ENCODE data around the gene TBC1D1.
A peak's percentile ranks its signal among the peaks of the same experiment; 100 is the strongest.

The TBC1D1 gene

DNA sequence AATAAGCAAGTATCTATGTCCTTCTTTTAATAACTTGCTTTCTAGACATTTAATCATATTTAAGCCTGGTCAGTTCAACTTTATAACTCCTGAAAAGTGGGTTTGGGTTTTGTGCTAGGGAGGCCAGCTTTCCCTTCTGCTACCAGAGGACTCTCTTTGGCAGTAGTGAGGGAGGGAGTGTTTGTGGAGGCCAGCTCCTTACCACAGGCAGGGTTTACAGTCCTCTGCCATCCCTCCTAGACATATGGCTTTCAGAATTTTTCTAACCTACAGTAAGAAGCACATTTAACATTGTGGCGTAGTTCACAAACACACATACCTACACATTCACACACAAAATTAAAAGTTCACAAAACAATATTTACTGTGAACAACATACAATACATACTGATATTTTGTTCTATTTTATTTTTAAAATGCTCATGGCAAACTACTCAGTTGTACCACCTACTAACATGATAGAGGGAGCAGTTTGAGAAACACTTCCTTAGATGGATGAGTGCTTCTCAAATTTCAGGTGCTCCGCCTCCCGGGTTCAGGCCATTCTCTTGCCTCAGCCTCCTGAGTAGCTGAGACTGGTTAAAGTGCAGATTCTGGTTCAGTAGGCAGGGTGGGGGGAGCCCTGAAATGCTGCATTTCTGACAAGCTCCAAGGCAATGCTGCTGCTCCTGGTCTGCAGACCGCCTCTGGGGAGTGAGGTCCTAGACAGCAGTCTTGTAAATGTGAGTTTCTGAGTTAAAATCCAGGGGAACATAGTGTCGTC lies 156.0 kb downstream of the TBC1D1 start:
- TF ChIP-seq ZBTB17 (tag by site-specific recombination; IDR thresholded peaks at IDR 0.05) (0 out of 2 replicates have a peak, but pooled peaks have one; percentile 22), ZNF394 (tag by site-specific recombination; IDR thresholded peaks at IDR 0.05; ENCODE audit: borderline replicate concordance) (no peak), OSR2 (tag by site-specific recombination; IDR thresholded peaks at IDR 0.05) (peak; percentile 40; the same call in 1 of the 2 replicates)
- Histone ChIP-seq H3K36me3 (ENCODE audit: control insufficient read depth in 2 of 2, insufficient read depth in 1 of 2, low read length in 2 of 2) (peaks cover 0 to 46% of the 10 kb centered on the region in 2 experiments; a peak in 1 of 3 replicates), H3K4me1 (ENCODE audit: control insufficient read depth, insufficient read depth, low read length) (no peaks in the 10 kb centered on the region; the same call in 1 of the 2 replicates), H3K9me3 (ENCODE audit: control insufficient read depth, insufficient read depth, low read depth, low read length) (no peaks in the 10 kb centered on the region), H3K27ac (ENCODE audit: extremely low read depth, low read depth, low read length) (no peak overlapping the region), H3K4me3 (ENCODE audit: low read depth, low read length) (no peak overlapping the region)
- POLR2A ChIA-PET = interaction anchor here (0.5 kb wide), 1 partner anchor 245 kb away, joined by 3 read pairs; no protein-coding TSS in a partner anchor
- CTCF ChIA-PET = interaction anchor here (0.7 kb wide), 2 partner anchors 22 to 216 kb away, joined by 3 to 4 read pairs; no protein-coding TSS in a partner anchor

DNA sequence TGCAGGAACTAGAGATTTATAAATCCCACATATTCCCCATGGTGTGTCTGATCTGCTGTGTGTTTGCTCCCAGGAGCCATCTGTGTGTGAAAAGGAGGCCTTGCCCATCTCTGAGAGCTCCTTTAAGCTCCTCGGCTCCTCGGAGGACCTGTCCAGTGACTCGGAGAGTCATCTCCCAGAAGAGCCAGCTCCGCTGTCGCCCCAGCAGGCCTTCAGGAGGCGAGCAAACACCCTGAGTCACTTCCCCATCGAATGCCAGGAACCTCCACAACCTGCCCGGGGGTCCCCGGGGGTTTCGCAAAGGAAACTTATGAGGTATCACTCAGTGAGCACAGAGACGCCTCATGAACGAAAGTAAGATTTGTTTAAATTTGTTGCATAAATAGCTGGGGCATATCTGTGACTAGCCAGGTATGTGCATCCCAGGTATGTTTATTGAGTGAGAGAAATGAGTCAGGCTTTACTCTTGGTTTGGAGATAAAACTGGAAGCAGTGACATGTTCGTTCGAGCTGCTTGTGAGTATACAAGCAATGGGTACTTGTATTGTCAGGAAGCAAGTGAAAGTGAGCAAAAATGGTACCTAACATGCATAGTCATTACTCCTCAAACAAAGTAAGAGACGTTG lies 158.8 kb downstream of the TBC1D1 start:
- H3K36me3 ChIP-seq (ENCODE audit: control insufficient read depth in 2 of 2, insufficient read depth in 1 of 2, low read length in 2 of 2) = peaks cover 0 to 44% of the 10 kb centered on the region in 2 experiments; a peak in 1 of 3 replicates
- ChIA-PET CTCF (interaction anchor here (1.7 kb wide), 1 partner anchor 11 kb away, joined by 3 read pairs; no protein-coding TSS in a partner anchor), POLR2A (no interaction called here)
- H3K4me3 ChIP-seq (ENCODE audit: low read depth, low read length) = no peak overlapping the region
- H3K9me3 ChIP-seq (ENCODE audit: control insufficient read depth, insufficient read depth, low read depth, low read length) = no peaks in the 10 kb centered on the region
- no peaks in the 10 kb centered on the region; the same call in 1 of the 2 replicates for H3K4me1 ChIP-seq (ENCODE audit: control insufficient read depth, insufficient read depth, low read length)
- no peak for TF ChIP-seq HOXC10 (CRISPR knock-in tag; IDR thresholded peaks at IDR 0.05)
- no peak for TF ChIP-seq ZNF701 (tag by site-specific recombination; IDR thresholded peaks at IDR 0.05)
- TF ChIP-seq, protein P1, sequence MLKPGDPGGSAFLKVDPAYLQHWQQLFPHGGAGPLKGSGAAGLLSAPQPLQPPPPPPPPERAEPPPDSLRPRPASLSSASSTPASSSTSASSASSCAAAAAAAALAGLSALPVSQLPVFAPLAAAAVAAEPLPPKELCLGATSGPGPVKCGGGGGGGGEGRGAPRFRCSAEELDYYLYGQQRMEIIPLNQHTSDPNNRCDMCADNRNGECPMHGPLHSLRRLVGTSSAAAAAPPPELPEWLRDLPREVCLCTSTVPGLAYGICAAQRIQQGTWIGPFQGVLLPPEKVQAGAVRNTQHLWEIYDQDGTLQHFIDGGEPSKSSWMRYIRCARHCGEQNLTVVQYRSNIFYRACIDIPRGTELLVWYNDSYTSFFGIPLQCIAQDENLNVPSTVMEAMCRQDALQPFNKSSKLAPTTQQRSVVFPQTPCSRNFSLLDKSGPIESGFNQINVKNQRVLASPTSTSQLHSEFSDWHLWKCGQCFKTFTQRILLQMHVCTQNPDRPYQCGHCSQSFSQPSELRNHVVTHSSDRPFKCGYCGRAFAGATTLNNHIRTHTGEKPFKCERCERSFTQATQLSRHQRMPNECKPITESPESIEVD (tag by site-specific recombination; IDR thresholded peaks at IDR 0.05) = no peak
- TF ChIP-seq, protein P2, sequence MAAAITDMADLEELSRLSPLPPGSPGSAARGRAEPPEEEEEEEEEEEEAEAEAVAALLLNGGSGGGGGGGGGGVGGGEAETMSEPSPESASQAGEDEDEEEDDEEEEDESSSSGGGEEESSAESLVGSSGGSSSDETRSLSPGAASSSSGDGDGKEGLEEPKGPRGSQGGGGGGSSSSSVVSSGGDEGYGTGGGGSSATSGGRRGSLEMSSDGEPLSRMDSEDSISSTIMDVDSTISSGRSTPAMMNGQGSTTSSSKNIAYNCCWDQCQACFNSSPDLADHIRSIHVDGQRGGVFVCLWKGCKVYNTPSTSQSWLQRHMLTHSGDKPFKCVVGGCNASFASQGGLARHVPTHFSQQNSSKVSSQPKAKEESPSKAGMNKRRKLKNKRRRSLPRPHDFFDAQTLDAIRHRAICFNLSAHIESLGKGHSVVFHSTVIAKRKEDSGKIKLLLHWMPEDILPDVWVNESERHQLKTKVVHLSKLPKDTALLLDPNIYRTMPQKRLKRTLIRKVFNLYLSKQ (tag by site-specific recombination; IDR thresholded peaks at IDR 0.05; ENCODE audit: borderline replicate concordance) = no peak
- no peak for TF ChIP-seq ZIC2 (tag by site-specific recombination; IDR thresholded peaks at IDR 0.05)
- no peak for TF ChIP-seq ZNF121 (tag by site-specific recombination; IDR thresholded peaks at IDR 0.05)
- TF ChIP-seq ZNF48 (tag by site-specific recombination; IDR thresholded peaks at IDR 0.05) = no peak
- no peak for TF ChIP-seq ZFP69B (tag by site-specific recombination; IDR thresholded peaks at IDR 0.05)
- no peak for TF ChIP-seq YY2 (tag by site-specific recombination; IDR thresholded peaks at IDR 0.05)
- TF ChIP-seq MEIS1 (CRISPR knock-in tag; IDR thresholded peaks at IDR 0.05; ENCODE audit: borderline replicate concordance) = no peak
- TF ChIP-seq ZNF19 (tag by site-specific recombination; IDR thresholded peaks at IDR 0.05; ENCODE audit: low read depth) = no peak
- no peak overlapping the region for H3K27ac ChIP-seq (ENCODE audit: extremely low read depth, low read depth, low read length)

DNA sequence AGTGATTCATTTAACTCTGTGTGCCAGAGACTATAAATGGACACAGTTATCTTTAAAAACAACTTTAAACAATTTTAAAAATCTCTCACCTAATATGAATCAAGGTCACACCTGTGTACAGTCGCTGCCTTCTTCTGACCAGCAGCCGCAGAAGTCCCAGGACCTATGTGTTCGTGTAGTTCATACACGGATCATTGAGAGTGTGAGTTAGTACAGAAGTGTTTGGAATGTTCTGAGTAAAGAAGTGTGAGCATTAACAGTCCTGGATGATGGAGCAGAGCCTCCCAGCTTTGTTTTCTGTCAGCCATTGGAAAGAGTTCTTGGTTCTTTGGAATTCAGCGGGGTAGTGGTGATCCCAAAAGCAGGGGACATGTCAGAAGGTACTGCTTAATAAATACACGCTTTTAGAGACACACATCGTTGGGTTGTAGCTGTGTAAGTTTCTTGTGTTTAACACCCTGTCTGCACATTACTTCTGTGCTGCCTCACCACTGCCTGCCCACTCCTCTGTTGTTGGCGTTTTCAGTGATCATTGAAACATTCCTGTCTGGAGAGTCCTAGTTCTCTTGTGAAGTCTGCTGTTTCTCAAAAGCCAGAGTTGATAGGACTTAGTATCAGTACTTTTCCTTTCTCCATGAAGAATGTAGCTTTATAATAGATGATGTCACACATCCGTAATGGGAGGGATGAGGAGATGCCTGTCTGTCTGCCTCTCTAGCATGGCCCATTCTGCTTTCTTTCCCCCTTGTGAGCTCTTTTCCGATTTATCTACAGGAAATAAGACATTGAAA lies 159.9 kb downstream of the TBC1D1 start:
- ChIA-PET POLR2A (no interaction called here), CTCF (interaction anchor here (0.6 to 1.7 kb wide), 2 partner anchors 10 to 18 kb away, joined by 3 read pairs; no protein-coding TSS in a partner anchor)
- Histone ChIP-seq H3K4me1 (ENCODE audit: control insufficient read depth, insufficient read depth, low read length) (no peaks in the 10 kb centered on the region; the same call in 1 of the 2 replicates), H3K36me3 (ENCODE audit: control insufficient read depth in 2 of 2, insufficient read depth in 1 of 2, low read length in 2 of 2) (peaks cover 0 to 48% of the 10 kb centered on the region in 2 experiments; a peak in 1 of 3 replicates), H3K27ac (ENCODE audit: extremely low read depth, low read depth, low read length) (no peak overlapping the region), H3K4me3 (ENCODE audit: low read depth, low read length) (no peak overlapping the region), H3K9me3 (ENCODE audit: control insufficient read depth, insufficient read depth, low read depth, low read length) (no peaks in the 10 kb centered on the region)
- TF ChIP-seq ZNF335 (tag by site-specific recombination; conservative IDR thresholded peaks at IDR 0.05) = peak; percentile 38; the same call in 1 of the 2 replicates
- TF ChIP-seq, protein P3, sequence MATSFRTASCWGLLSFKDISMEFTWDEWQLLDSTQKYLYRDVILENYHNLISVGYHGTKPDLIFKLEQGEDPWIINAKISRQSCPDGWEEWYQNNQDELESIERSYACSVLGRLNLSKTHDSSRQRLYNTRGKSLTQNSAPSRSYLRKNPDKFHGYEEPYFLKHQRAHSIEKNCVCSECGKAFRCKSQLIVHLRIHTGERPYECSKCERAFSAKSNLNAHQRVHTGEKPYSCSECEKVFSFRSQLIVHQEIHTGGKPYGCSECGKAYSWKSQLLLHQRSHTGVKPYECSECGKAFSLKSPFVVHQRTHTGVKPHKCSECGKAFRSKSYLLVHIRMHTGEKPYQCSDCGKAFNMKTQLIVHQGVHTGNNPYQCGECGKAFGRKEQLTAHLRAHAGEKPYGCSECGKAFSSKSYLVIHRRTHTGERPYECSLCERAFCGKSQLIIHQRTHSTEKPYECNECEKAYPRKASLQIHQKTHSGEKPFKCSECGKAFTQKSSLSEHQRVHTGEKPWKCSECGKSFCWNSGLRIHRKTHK (tag by site-specific recombination; IDR thresholded peaks at IDR 0.05) = no peak
- TF ChIP-seq ZNF585B (tag by site-specific recombination; IDR thresholded peaks at IDR 0.05) = no peak
- no peak for TF ChIP-seq ZNF600 (tag by site-specific recombination; IDR thresholded peaks at IDR 0.05)
- TF ChIP-seq ZNF623 (tag by site-specific recombination; IDR thresholded peaks at IDR 0.05) = no peak
- 0 out of 2 replicates have a peak, but pooled peaks have one; percentile 27 for TF ChIP-seq ZNF629 (tag by site-specific recombination; IDR thresholded peaks at IDR 0.05)
- TF ChIP-seq, protein P4, sequence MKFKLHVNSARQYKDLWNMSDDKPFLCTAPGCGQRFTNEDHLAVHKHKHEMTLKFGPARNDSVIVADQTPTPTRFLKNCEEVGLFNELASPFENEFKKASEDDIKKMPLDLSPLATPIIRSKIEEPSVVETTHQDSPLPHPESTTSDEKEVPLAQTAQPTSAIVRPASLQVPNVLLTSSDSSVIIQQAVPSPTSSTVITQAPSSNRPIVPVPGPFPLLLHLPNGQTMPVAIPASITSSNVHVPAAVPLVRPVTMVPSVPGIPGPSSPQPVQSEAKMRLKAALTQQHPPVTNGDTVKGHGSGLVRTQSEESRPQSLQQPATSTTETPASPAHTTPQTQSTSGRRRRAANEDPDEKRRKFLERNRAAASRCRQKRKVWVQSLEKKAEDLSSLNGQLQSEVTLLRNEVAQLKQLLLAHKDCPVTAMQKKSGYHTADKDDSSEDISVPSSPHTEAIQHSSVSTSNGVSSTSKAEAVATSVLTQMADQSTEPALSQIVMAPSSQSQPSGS (tag by site-specific recombination; IDR thresholded peaks at IDR 0.05; ENCODE audit: low read depth) = peak; percentile 51; the same call in 1 of the 2 replicates
- no peak for TF ChIP-seq ZNF549 (tag by site-specific recombination; IDR thresholded peaks at IDR 0.05)
